Endodermal cell (in vitro differentiated cells): ENCODE data around the gene GRIA4. TPM values are rescaled to one million over a fixed set of nuclear protein-coding genes. Genes with fewer than 3 reads are reported as not detected.

Source experiments
- DNase-seq: peaks from one replicate; pipeline ENCODE4 v3.0.0-alpha.2; 2017
- H3K27ac ChIP-seq: 2 replicates; pipeline ENCODE4 v1.5.1; 2013; ENCODE audit warnings: mild to moderate bottlenecking, low read depth, low read length, moderate library complexity
- H3K27me3 ChIP-seq: 2 replicates; pipeline ENCODE4 v1.6.1; 2013; ENCODE audit warnings: mild to moderate bottlenecking, low read length, moderate library complexity; ENCODE audit not compliant: insufficient read depth, control insufficient read depth, poor library complexity, severe bottlenecking
- H3K36me3 ChIP-seq: 2 replicates; pipeline ENCODE4 v1.7.0; 2013; ENCODE audit warnings: mild to moderate bottlenecking, low read length, moderate library complexity; ENCODE audit not compliant: control insufficient read depth, insufficient read depth
- H3K4me1 ChIP-seq: one replicate; pipeline ENCODE4 v1.7.0; 2013; ENCODE audit warnings: low read length; ENCODE audit not compliant: control insufficient read depth, insufficient read depth
- H3K4me3 ChIP-seq: 2 replicates; pipeline ENCODE4 v1.5.1; 2013; ENCODE audit warnings: mild to moderate bottlenecking, low read length, moderate library complexity
- H3K9ac ChIP-seq: 2 replicates; pipeline ENCODE4 v1.6.1; 2013; ENCODE audit warnings: mild to moderate bottlenecking, low read length, moderate library complexity; ENCODE audit not compliant: poor library complexity, severe bottlenecking; ENCODE audit errors: extremely low read depth
- H3K9me3 ChIP-seq: 2 replicates; pipeline ENCODE4 v1.6.1; 2013; ENCODE audit warnings: mild to moderate bottlenecking, low read length, moderate library complexity; ENCODE audit not compliant: control insufficient read depth
- H3K27ac Mint-ChIP-seq: 2 replicates; pipeline ENCODE4 v1.8.0; 2020; ENCODE audit warnings: mixed read lengths
- H3K27me3 Mint-ChIP-seq: 2 replicates; pipeline ENCODE4 v1.8.0; 2021; ENCODE audit warnings: mild to moderate bottlenecking, mixed read lengths; ENCODE audit not compliant: insufficient read depth
- H3K36me3 Mint-ChIP-seq: 2 replicates; pipeline ENCODE4 v1.8.0; 2020; ENCODE audit warnings: low read depth, mixed read lengths
- H3K4me1 Mint-ChIP-seq: 2 replicates; pipeline ENCODE4 v1.8.0; 2020; ENCODE audit warnings: mixed read lengths
- H3K4me3 Mint-ChIP-seq: 2 replicates; pipeline ENCODE4 v1.8.0; 2020; ENCODE audit warnings: mild to moderate bottlenecking, moderate library complexity, mixed read lengths
- H3K9me3 Mint-ChIP-seq: 2 replicates; pipeline ENCODE4 v1.8.0; 2020; ENCODE audit warnings: mild to moderate bottlenecking, mixed read lengths
- CTCF ChIP-seq: fragments of 200-600 bp; sonication (generic); conservative IDR thresholded peaks from 2 replicates; pipeline ENCODE4 v1.5.0; 2021; ENCODE audit warnings: antibody characterized with exemption, mild to moderate bottlenecking
- WGBS, 2 experiments: methylation state at CpG; one replicate each; pipeline versions ENCODE4 v1.1.5 to v1.1.7; 2013; ENCODE audit warnings: missing lambda C conversion rate in 2 of 2, mixed read lengths in 1 of 2; ENCODE audit not compliant: insufficient coverage in 1 of 2, insufficient read length in 1 of 2; 5-methylcytosine and 5-hydroxymethylcytosine counted together
- long read RNA-seq, 4 experiments: library from polyadenylated mRNA in 2 of 4; library from RNA in 1 of 4; library from capped mRNA in 1 of 4; stranded (forward) in 3 of 4; unstranded in 1 of 4; transcript quantifications; one replicate each; pipeline ENCODE4 v2.0.0, GENCODE V29; 2020 to 2021; ENCODE audit warnings: inconsistent platforms in 1 of 4
- polyA plus RNA-seq, 2 experiments: library from polyadenylated mRNA; stranded (reverse); fragments of 50-300 nt; gene quantifications; one replicate each; pipeline ENCODE4 v1.2.3, GENCODE V29; 2013
- total RNA-seq, 2 donors: library from RNA; stranded (reverse); fragmentation: NEBNext Ultra II Directional in 1 of 2; extraction: Animal tissue kit (Norgen Biotek cat#: 25700) in 1 of 2; gene quantifications; 2 replicates in 1 of 2; 3 replicates in 1 of 2; pipeline ENCODE4 v1.2.1, GENCODE V29; 2021

The GRIA4 gene
- total RNA-seq = under 1 TPM; 0.18 to 0.37 TPM
- 3.7 TPM for polyA plus RNA-seq (2013, experiment 1 of 2)
- polyA plus RNA-seq (2013, experiment 2 of 2) = 3.3 TPM
- long read RNA-seq, experiment 1 = 0 reads
- long read RNA-seq, experiment 2, partial matches to known transcripts = 0 of 1 reads
- long read RNA-seq, experiment 2, other reads (novel, unspliced or antisense) = 1 of 1 reads
- long read RNA-seq, experiment 3 = 0 reads
- long read RNA-seq, experiment 4 = 0 reads

GRCh38 chr11:105609832-105610781 is at the start of gene GRIA4:
TSS of gene GRIA4 (plus strand) at chr11:105610073. CDS start at chr11:105610998, 925 bp downstream.
- Mint-ChIP-seq H3K4me1 (peaks cover 20% of the 10 kb centered on the region), H3K9me3 (no peaks in the 10 kb centered on the region), H3K27me3 (peaks cover 47% of the 10 kb centered on the region), H3K4me3 (peak within 1 kb of the TSS; percentile 66), H3K36me3 (no peaks in the 10 kb centered on the region), H3K27ac (no peak within 1 kb of the TSS)
- TF ChIP-seq CTCF = no peak
- 0 to 1% methylated on average over 3 to 54 of the region's 54 CpGs for WGBS, 2 experiments
- peak within 1 kb of the TSS; percentile 81 for H3K4me3 ChIP-seq
- no peaks in the 10 kb centered on the region for H3K36me3 ChIP-seq
- no peaks in the 10 kb centered on the region for H3K9me3 ChIP-seq
- no peaks in the 10 kb centered on the region for H3K4me1 ChIP-seq
- no peak within 1 kb of the TSS for H3K27ac ChIP-seq
- H3K27me3 ChIP-seq = peaks cover 56% of the 10 kb centered on the region
- H3K9ac ChIP-seq = no peak within 1 kb of the TSS
- peak; percentile 86 for DNase-seq

- TF ChIP-seq CTCF = no peak
- no peaks in the 10 kb centered on the region for H3K36me3 ChIP-seq
- no peak for DNase-seq
- H3K9ac ChIP-seq = no peak overlapping the region
- H3K27ac ChIP-seq = no peak overlapping the region
- H3K36me3 Mint-ChIP-seq = no peaks in the 10 kb centered on the region
- no peaks in the 10 kb centered on the region for H3K9me3 ChIP-seq
- no peak overlapping the region for H3K4me3 Mint-ChIP-seq
- H3K4me1 Mint-ChIP-seq = no peaks in the 10 kb centered on the region
- H3K27me3 ChIP-seq = peaks cover 15% of the 10 kb centered on the region
- no peaks in the 10 kb centered on the region for H3K9me3 Mint-ChIP-seq
- H3K4me3 ChIP-seq = no peak overlapping the region
- peaks cover 18% of the 10 kb centered on the region for H3K27me3 Mint-ChIP-seq
- no peaks in the 10 kb centered on the region for H3K4me1 ChIP-seq
- H3K27ac Mint-ChIP-seq = no peak overlapping the region
- 82 to 95% methylated on average over 3 of the region's 3 CpGs for WGBS, 2 experiments
Measured at GRCh38 chr11:105573091-105573490, 36.8 kb upstream of the GRIA4 start.

GRCh38 chr11:105574974-105575373 is 34.9 kb upstream of the GRIA4 start:
- no peaks in the 10 kb centered on the region for H3K9me3 Mint-ChIP-seq
- no peak overlapping the region for H3K27ac Mint-ChIP-seq
- peaks cover 15% of the 10 kb centered on the region for H3K27me3 ChIP-seq
- 86 to 94% methylated on average over 3 of the region's 3 CpGs for WGBS, 2 experiments
- TF ChIP-seq CTCF = no peak
- no peak overlapping the region for H3K9ac ChIP-seq
- H3K4me1 ChIP-seq = no peaks in the 10 kb centered on the region
- H3K4me1 Mint-ChIP-seq = no peaks in the 10 kb centered on the region
- H3K36me3 ChIP-seq = no peaks in the 10 kb centered on the region
- no peaks in the 10 kb centered on the region for H3K9me3 ChIP-seq
- DNase-seq = no peak
- no peak overlapping the region for H3K4me3 Mint-ChIP-seq
- no peaks in the 10 kb centered on the region for H3K36me3 Mint-ChIP-seq
- peaks cover 18% of the 10 kb centered on the region for H3K27me3 Mint-ChIP-seq
- no peak overlapping the region for H3K27ac ChIP-seq
- H3K4me3 ChIP-seq = no peak overlapping the region
